Endometrium (tissue), 2 donors: ENCODE results near the gene GRAMD1B.
"Not testable (repeated sequence)": the region's sequence is repeated elsewhere in the genome, so short reads cannot be mapped to it uniquely, and the experiment has no call there.

Source experiments
- FAIRE-seq: peaks from 2 replicates; lab custom pipeline; 2012; peaks lifted over from hg19 to GRCh38; lab: Jason Lieb, UNC
- donor health status: control.
- donor health status: control.

The GRAMD1B gene

GRCh38 chr11:123568367-123568870 lies 138.3 kb downstream of the GRAMD1B start:
- no peak for FAIRE-seq

- FAIRE-seq, result no peak
Measured at GRCh38 chr11:123569393-123569792, 139.3 kb downstream of the GRAMD1B start.

GRCh38 chr11:123570939-123571580 lies 141.0 kb downstream of the GRAMD1B start:
- no peak for FAIRE-seq

GRCh38 chr11:123572791-123573190 lies 142.7 kb downstream of the GRAMD1B start:
- not testable (repeated sequence) for FAIRE-seq

- FAIRE-seq, result no peak
Measured at GRCh38 chr11:123573286-123573685, 143.2 kb downstream of the GRAMD1B start.

- FAIRE-seq, result no peak
Measured at GRCh38 chr11:123575441-123575840, 145.4 kb downstream of the GRAMD1B start.

GRCh38 chr11:123576082-123576481 lies 146.0 kb downstream of the GRAMD1B start:
- FAIRE-seq, result no peak

- no peak for FAIRE-seq
Measured at GRCh38 chr11:123576501-123576900, 146.4 kb downstream of the GRAMD1B start.

- no peak for FAIRE-seq
Measured at GRCh38 chr11:123577081-123577598, 147.1 kb downstream of the GRAMD1B start.

- no peak for FAIRE-seq
Measured at GRCh38 chr11:123578778-123579481, 148.9 kb downstream of the GRAMD1B start.

- no peak for FAIRE-seq
Measured at GRCh38 chr11:123579482-123579812, 149.4 kb downstream of the GRAMD1B start.

- no peak for FAIRE-seq
Measured at GRCh38 chr11:123580137-123580536, 150.1 kb downstream of the GRAMD1B start.

GRCh38 chr11:123580557-123581275 lies 150.6 kb downstream of the GRAMD1B start:
- no peak for FAIRE-seq

GRCh38 chr11:123581651-123582399 lies 151.8 kb downstream of the GRAMD1B start:
- FAIRE-seq, result no peak

- no peak for FAIRE-seq
Measured at GRCh38 chr11:123582992-123583504, 153.0 kb downstream of the GRAMD1B start.

- no peak for FAIRE-seq
Measured at GRCh38 chr11:123584186-123584585, 154.1 kb downstream of the GRAMD1B start.

GRCh38 chr11:123584737-123585136 lies 154.7 kb downstream of the GRAMD1B start:
- FAIRE-seq, result no peak

- FAIRE-seq, result no peak
Measured at GRCh38 chr11:123585206-123585605, 155.1 kb downstream of the GRAMD1B start.

- FAIRE-seq, result no peak
Measured at GRCh38 chr11:123585706-123586105, 155.6 kb downstream of the GRAMD1B start.

GRCh38 chr11:123586568-123586967 lies 156.5 kb downstream of the GRAMD1B start:
- FAIRE-seq, result no peak

- no peak for FAIRE-seq
Measured at GRCh38 chr11:123587044-123587443, 157.0 kb downstream of the GRAMD1B start.

- no peak for FAIRE-seq
Measured at GRCh38 chr11:123587559-123587958, 157.5 kb downstream of the GRAMD1B start.
